HEK293 (cell line): ENCODE results near the gene RFNG.
A peak's percentile ranks its signal among the peaks of the same experiment; 100 is the strongest.

Source experiments
- CTCF ChIA-PET: fragments of 350-600 bp; formaldehyde crosslinking; extraction: SDS; loops from one replicate; lab custom pipeline; 2021; ENCODE audit warnings: antibody characterized with exemption; lab: Yijun Ruan, JAX
- POLR2A ChIA-PET: fragments of 300-600 bp; formaldehyde crosslinking; extraction: SDS; loops from one replicate; lab custom pipeline; 2020; ENCODE audit warnings: antibody characterized with exemption, inconsistent platforms; lab: Yijun Ruan, JAX
- H3K27ac ChIP-seq: fragments of 200-500 bp; sonication (Bioruptor generic); 2 replicates; pipeline ENCODE4 v1.5.1; 2014; ENCODE audit warnings: low read depth, low read length, control low read depth, inconsistent platforms; ENCODE audit errors: extremely low read depth
- H3K36me3 ChIP-seq, 2 experiments: fragments of 200-500 bp in 1 of 2; sonication (Bioruptor generic) in 1 of 2; 1 replicate in 1 of 2; 2 replicates in 1 of 2; pipeline ENCODE4 v1.5.1; 2014 to 2017; ENCODE audit warnings: inconsistent platforms in 2 of 2, low read length in 2 of 2; ENCODE audit not compliant: control insufficient read depth in 2 of 2, insufficient read depth in 1 of 2
- H3K4me1 ChIP-seq: fragments of 200-500 bp; sonication (Bioruptor generic); 2 replicates; pipeline ENCODE4 v1.5.1; 2014; ENCODE audit warnings: mild to moderate bottlenecking, low read length, inconsistent platforms; ENCODE audit not compliant: control insufficient read depth, insufficient read depth
- H3K4me3 ChIP-seq: 2 replicates; pipeline ENCODE4 v1.5.1; 2011; ENCODE audit warnings: low read depth, mild to moderate bottlenecking, control low read depth, low read length, moderate library complexity
- H3K9me3 ChIP-seq: fragments of 200-500 bp; sonication (Bioruptor generic); 2 replicates; pipeline ENCODE4 v1.5.1; 2014; ENCODE audit warnings: low read depth, low read length, inconsistent platforms; ENCODE audit not compliant: control insufficient read depth, insufficient read depth
- BCL11A ChIP-seq: fragments of 450-650 bp; formaldehyde crosslinking; IDR thresholded peaks from 2 replicates; pipeline ENCODE4 v1.5.1; 2016; ENCODE audit warnings: low read depth, missing biosample characterization, missing genetic modification characterization
- GLIS1 ChIP-seq: fragments of 450-650 bp; formaldehyde crosslinking; IDR thresholded peaks from 2 replicates; pipeline ENCODE4 v1.5.1; 2016; ENCODE audit warnings: missing biosample characterization, missing genetic modification characterization
- KLF1 ChIP-seq: fragments of 450-650 bp; formaldehyde crosslinking; IDR thresholded peaks from 2 replicates; pipeline ENCODE4 v1.5.1; 2016; ENCODE audit warnings: missing biosample characterization, missing genetic modification characterization
- KLF10 ChIP-seq: fragments of 450-650 bp; IDR thresholded peaks from 2 replicates; pipeline ENCODE4 v1.5.1; 2018; ENCODE audit warnings: missing biosample characterization, mild to moderate bottlenecking, missing genetic modification characterization
- KLF8 ChIP-seq: fragments of 450-650 bp; formaldehyde crosslinking; IDR thresholded peaks from 2 replicates; pipeline ENCODE4 v1.5.1; 2016; ENCODE audit warnings: missing biosample characterization, missing genetic modification characterization
- KLF9 ChIP-seq: fragments of 450-650 bp; formaldehyde crosslinking; IDR thresholded peaks from 2 replicates; pipeline ENCODE4 v1.5.1; 2016; ENCODE audit warnings: missing biosample characterization, missing genetic modification characterization, low read depth
- RBAK ChIP-seq: fragments of 450-650 bp; formaldehyde crosslinking; IDR thresholded peaks from 2 replicates; pipeline ENCODE4 v1.5.1; 2016; ENCODE audit warnings: missing biosample characterization, missing genetic modification characterization
- WT1 ChIP-seq: fragments of 450-650 bp; formaldehyde crosslinking; IDR thresholded peaks from 2 replicates; pipeline ENCODE4 v1.5.1; 2016; ENCODE audit warnings: missing biosample characterization, missing genetic modification characterization
- ZBTB20 ChIP-seq: fragments of 450-650 bp; formaldehyde crosslinking; IDR thresholded peaks from 2 replicates; pipeline ENCODE4 v1.5.1; 2016; ENCODE audit warnings: missing biosample characterization, missing genetic modification characterization
- ZBTB48 ChIP-seq: fragments of 450-650 bp; formaldehyde crosslinking; IDR thresholded peaks from 2 replicates; pipeline ENCODE4 v1.5.1; 2016; ENCODE audit warnings: missing biosample characterization, missing genetic modification characterization
- ZFP41 ChIP-seq: fragments of 450-650 bp; formaldehyde crosslinking; IDR thresholded peaks from 2 replicates; pipeline ENCODE4 v1.5.1; 2016; ENCODE audit warnings: missing biosample characterization, missing genetic modification characterization, borderline replicate concordance
- ZIC2 ChIP-seq: fragments of 450-650 bp; formaldehyde crosslinking; IDR thresholded peaks from 2 replicates; pipeline ENCODE4 v1.5.1; 2016; ENCODE audit warnings: missing biosample characterization, missing genetic modification characterization
- ZNF221 ChIP-seq: fragments of 450-650 bp; formaldehyde crosslinking; IDR thresholded peaks from 2 replicates; pipeline ENCODE4 v1.5.1; 2017; ENCODE audit warnings: missing biosample characterization, missing genetic modification characterization, borderline replicate concordance
- ZNF223 ChIP-seq: fragments of 450-650 bp; formaldehyde crosslinking; IDR thresholded peaks from 2 replicates; pipeline ENCODE4 v1.5.1; 2016; ENCODE audit warnings: missing biosample characterization, missing genetic modification characterization
- ZNF266 ChIP-seq: fragments of 450-650 bp; formaldehyde crosslinking; IDR thresholded peaks from 2 replicates; pipeline ENCODE4 v1.5.1; 2016; ENCODE audit warnings: missing biosample characterization, missing genetic modification characterization, low read depth
- ZNF341 ChIP-seq: fragments of 450-650 bp; formaldehyde crosslinking; IDR thresholded peaks from 2 replicates; pipeline ENCODE4; 2016; ENCODE audit warnings: low read depth, missing biosample characterization, missing genetic modification characterization
- ZNF404 ChIP-seq: fragments of 450-650 bp; formaldehyde crosslinking; IDR thresholded peaks from 2 replicates; pipeline ENCODE4 v1.5.1; 2017; ENCODE audit warnings: missing biosample characterization, missing genetic modification characterization
- ZNF423 ChIP-seq: fragments of 450-650 bp; formaldehyde crosslinking; IDR thresholded peaks from 2 replicates; pipeline ENCODE4 v1.5.1; 2016; ENCODE audit warnings: missing biosample characterization, missing genetic modification characterization
- ZNF426 ChIP-seq: fragments of 450-650 bp; formaldehyde crosslinking; IDR thresholded peaks from 2 replicates; pipeline ENCODE4 v1.5.1; 2017; ENCODE audit warnings: missing biosample characterization, missing genetic modification characterization, mild to moderate bottlenecking, inconsistent platforms, moderate library complexity
- ZNF433 ChIP-seq: fragments of 450-650 bp; formaldehyde crosslinking; IDR thresholded peaks from 2 replicates; pipeline ENCODE4 v1.5.1; 2016; ENCODE audit warnings: missing biosample characterization, missing genetic modification characterization, low read depth
- ZNF555 ChIP-seq: fragments of 450-650 bp; formaldehyde crosslinking; conservative IDR thresholded peaks from 2 replicates; pipeline ENCODE4 v1.5.1; 2017; ENCODE audit warnings: missing biosample characterization, mild to moderate bottlenecking, missing genetic modification characterization, inconsistent platforms
- ZSCAN23 ChIP-seq: fragments of 450-650 bp; formaldehyde crosslinking; IDR thresholded peaks from 2 replicates; pipeline ENCODE4 v1.5.1; 2016; ENCODE audit warnings: missing biosample characterization, missing genetic modification characterization
- ZXDB ChIP-seq: fragments of 450-650 bp; formaldehyde crosslinking; IDR thresholded peaks from 2 replicates; pipeline ENCODE4 v1.5.1; 2016; ENCODE audit warnings: missing biosample characterization, missing genetic modification characterization
- TF ChIP-seq, protein P1 (sequence below): fragments of 450-650 bp; IDR thresholded peaks from 2 replicates; pipeline ENCODE4 v1.5.1; 2018; ENCODE audit warnings: missing biosample characterization, missing genetic modification characterization
- TF ChIP-seq, protein P2 (sequence below): fragments of 450-650 bp; formaldehyde crosslinking; IDR thresholded peaks from 2 replicates; pipeline ENCODE4 v1.5.1; 2016; ENCODE audit warnings: missing biosample characterization, missing genetic modification characterization
- TF ChIP-seq, protein P3 (sequence below): fragments of 450-650 bp; formaldehyde crosslinking; IDR thresholded peaks from 2 replicates; pipeline ENCODE4 v1.5.1; 2016; ENCODE audit warnings: missing biosample characterization, missing genetic modification characterization
- TF ChIP-seq, protein P4 (sequence below): fragments of 450-650 bp; formaldehyde crosslinking; IDR thresholded peaks from 2 replicates; pipeline ENCODE4 v1.5.1; 2016; ENCODE audit warnings: missing biosample characterization, missing genetic modification characterization

RFNG gene

DNA sequence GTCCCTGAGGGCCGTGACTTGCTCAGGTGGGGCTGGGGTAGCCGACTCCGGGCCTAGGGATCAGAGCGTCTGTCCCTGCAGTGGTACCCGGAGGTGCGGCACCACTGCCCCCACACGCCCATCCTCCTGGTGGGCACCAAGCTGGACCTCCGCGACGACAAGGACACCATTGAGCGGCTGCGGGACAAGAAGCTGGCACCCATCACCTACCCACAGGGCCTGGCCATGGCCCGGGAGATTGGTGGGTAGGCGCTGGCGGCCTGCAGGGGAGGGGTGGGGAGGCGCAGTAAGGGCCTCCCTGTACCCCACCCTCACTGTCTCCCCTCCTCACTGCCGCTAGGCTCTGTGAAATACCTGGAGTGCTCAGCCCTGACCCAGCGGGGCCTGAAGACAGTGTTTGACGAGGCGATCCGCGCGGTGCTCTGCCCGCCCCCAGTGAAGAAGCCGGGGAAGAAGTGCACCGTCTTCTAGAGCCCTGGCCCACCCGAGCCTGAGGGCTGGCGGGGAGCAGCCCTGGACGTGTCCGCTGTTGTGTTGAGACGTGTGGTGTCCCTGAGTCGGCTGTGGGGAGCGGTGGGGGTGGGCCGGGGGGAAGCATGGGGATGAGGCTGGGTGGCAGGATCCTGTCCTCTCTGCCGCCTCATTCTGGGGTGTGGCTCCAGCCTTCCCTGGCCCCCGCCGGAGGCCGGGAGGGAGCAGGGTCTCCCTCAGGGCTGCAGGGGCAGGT, 18.1 kb downstream of the RFNG start (continued):
- TF ChIP-seq, protein P1, sequence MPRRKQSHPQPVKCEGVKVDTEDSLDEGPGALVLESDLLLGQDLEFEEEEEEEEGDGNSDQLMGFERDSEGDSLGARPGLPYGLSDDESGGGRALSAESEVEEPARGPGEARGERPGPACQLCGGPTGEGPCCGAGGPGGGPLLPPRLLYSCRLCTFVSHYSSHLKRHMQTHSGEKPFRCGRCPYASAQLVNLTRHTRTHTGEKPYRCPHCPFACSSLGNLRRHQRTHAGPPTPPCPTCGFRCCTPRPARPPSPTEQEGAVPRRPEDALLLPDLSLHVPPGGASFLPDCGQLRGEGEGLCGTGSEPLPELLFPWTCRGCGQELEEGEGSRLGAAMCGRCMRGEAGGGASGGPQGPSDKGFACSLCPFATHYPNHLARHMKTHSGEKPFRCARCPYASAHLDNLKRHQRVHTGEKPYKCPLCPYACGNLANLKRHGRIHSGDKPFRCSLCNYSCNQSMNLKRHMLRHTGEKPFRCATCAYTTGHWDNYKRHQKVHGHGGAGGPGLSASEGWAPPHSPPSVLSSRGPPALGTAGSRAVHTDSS (tag by site-specific recombination), result no peak
- TF ChIP-seq ZFP41 (tag by site-specific recombination), result no peak
- no peak for TF ChIP-seq ZNF223 (tag by site-specific recombination)
- TF ChIP-seq, protein P2, sequence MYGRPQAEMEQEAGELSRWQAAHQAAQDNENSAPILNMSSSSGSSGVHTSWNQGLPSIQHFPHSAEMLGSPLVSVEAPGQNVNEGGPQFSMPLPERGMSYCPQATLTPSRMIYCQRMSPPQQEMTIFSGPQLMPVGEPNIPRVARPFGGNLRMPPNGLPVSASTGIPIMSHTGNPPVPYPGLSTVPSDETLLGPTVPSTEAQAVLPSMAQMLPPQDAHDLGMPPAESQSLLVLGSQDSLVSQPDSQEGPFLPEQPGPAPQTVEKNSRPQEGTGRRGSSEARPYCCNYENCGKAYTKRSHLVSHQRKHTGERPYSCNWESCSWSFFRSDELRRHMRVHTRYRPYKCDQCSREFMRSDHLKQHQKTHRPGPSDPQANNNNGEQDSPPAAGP (tag by site-specific recombination), result peak; percentile 50; the same call in 1 of the 2 replicates
- TF ChIP-seq ZNF341 (tag by site-specific recombination), result peak; percentile 51
- no peak for TF ChIP-seq KLF10
- 0 out of 2 replicates have a peak, but pooled peaks have one; percentile 38 for TF ChIP-seq ZBTB48 (tag by site-specific recombination)
- no peak for TF ChIP-seq ZNF221 (tag by site-specific recombination)
- TF ChIP-seq RBAK (tag by site-specific recombination), result no peak
- TF ChIP-seq KLF8, result 0 out of 2 replicates have a peak, but pooled peaks have one; percentile 42
- peak; percentile 12; the same call in 1 of the 2 replicates for TF ChIP-seq KLF1 (tag by site-specific recombination)
- no peak for TF ChIP-seq ZXDB (tag by site-specific recombination)
- TF ChIP-seq ZNF404 (tag by site-specific recombination), result no peak
- no peak for TF ChIP-seq BCL11A (tag by site-specific recombination)
- TF ChIP-seq WT1 (tag by site-specific recombination), result peak; percentile 44; the same call in 1 of the 2 replicates
- TF ChIP-seq ZNF433 (tag by site-specific recombination), result no peak
- TF ChIP-seq, protein P3, sequence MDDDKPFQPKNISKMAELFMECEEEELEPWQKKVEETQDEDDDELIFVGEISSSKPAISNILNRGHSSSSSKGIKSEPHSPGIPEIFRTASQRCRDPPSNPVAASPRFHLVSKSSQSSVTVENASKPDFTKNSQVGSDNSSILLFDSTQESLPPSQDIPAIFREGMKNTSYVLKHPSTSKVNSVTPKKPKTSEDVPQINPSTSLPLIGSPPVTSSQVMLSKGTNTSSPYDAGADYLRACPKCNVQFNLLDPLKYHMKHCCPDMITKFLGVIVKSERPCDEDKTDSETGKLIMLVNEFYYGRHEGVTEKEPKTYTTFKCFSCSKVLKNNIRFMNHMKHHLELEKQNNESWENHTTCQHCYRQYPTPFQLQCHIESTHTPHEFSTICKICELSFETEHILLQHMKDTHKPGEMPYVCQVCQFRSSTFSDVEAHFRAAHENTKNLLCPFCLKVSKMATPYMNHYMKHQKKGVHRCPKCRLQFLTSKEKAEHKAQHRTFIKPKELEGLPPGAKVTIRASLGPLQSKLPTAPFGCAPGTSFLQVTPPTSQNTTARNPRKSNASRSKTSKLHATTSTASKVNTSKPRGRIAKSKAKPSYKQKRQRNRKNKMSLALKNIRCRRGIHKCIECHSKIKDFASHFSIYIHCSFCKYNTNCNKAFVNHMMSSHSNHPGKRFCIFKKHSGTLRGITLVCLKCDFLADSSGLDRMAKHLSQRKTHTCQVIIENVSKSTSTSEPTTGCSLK (tag by site-specific recombination), result no peak
- TF ChIP-seq ZNF555 (tag by site-specific recombination), result no peak
- no peak for TF ChIP-seq GLIS1 (tag by site-specific recombination)
- TF ChIP-seq, all 188 proteins: peak for 9

DNA sequence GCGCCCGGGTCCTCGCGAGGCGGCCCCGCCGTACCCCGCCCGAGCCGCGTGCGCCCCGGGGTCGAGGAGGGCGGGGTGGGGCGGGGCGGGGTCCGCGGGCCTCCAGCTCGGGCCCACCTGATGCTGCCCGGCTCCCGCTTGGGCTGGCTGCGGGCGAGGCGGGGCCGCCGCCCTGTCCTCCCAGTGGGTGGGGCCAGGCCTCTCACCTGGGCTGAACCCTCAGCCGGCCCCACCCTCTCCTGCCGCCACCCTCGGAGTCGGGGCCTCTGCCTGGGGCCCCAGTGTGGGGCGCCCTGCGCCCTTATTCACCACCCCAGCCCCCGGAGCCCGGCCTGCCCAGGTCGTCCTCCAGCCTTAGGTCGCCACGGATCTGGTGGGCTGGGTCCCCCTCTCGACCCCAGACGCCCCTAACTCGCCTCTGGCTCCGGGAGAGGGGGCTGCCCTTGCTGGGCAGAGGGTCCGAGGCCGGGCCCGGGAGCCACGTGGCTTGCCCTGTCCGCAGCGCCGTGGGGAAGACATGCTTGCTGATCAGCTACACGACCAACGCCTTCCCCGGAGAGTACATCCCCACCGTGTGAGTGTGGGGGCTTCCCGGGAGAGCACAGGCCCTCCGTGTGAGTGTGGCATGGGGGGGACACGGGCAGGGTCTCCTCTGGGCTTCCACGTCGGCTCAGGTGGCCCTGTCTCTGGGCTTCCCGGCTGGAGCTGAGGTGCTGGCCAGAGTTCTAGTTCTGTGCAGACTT, 19.6 kb downstream of the RFNG start:
- H3K4me1 ChIP-seq, result peaks cover 10% of the 10 kb centered on the region
- H3K27ac ChIP-seq, result peak overlapping the region; percentile 84
- CTCF ChIA-PET, result interaction anchor here (3.6 kb wide), 1 partner anchor 11 kb away, joined by 32 read pairs; the partner anchor contains the start of genes CENPX and LRRC45
- peaks cover 0 to 65% of the 10 kb centered on the region in 2 experiments; a peak in 1 of 3 replicates for H3K36me3 ChIP-seq
- POLR2A ChIA-PET, result interaction anchor here (0.8 to 6.0 kb wide), 6 partner anchors 11 to 72 kb away, joined by 3 to 56 read pairs (median 19); partner anchors contain the start of genes CENPX, GPS1, LRRC45 and RFNG
- peak overlapping the region; percentile 37 for H3K4me3 ChIP-seq
- no peaks in the 10 kb centered on the region for H3K9me3 ChIP-seq
- TF ChIP-seq ZNF423 (tag by site-specific recombination) (0 out of 2 replicates have a peak, but pooled peaks have one; percentile 37), ZSCAN23 (no peak), ZNF426 (tag by site-specific recombination) (no peak), KLF9 (tag by site-specific recombination) (peak; percentile 68; the same call in 1 of the 2 replicates), KLF10 (peak; percentile 72; the same call in 1 of the 2 replicates), ZIC2 (peak; percentile 31), ZBTB20 (peak; percentile 56; the same call in 1 of the 2 replicates), ZNF266 (no peak)
- TF ChIP-seq, protein P4, sequence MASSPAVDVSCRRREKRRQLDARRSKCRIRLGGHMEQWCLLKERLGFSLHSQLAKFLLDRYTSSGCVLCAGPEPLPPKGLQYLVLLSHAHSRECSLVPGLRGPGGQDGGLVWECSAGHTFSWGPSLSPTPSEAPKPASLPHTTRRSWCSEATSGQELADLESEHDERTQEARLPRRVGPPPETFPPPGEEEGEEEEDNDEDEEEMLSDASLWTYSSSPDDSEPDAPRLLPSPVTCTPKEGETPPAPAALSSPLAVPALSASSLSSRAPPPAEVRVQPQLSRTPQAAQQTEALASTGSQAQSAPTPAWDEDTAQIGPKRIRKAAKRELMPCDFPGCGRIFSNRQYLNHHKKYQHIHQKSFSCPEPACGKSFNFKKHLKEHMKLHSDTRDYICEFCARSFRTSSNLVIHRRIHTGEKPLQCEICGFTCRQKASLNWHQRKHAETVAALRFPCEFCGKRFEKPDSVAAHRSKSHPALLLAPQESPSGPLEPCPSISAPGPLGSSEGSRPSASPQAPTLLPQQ (tag by site-specific recombination), result peak; percentile 66; the same call in 1 of the 2 replicates
